SK-N-SH treated with all-trans-retinoic acid at 6 μM for 48 hours (cell line): ENCODE measurements around the gene KSR2.

Source experiments
- ESRRG ChIP-seq: fragments of 250-450 bp; sonication (Bioruptor Pico); IDR thresholded peaks from 2 replicates; pipeline ENCODE4 v1.6.1; 2021; ENCODE audit warnings: mild to moderate bottlenecking
- TCF4 ChIP-seq: fragments of 250-450 bp; sonication (Bioruptor Pico); IDR thresholded peaks from 2 replicates; pipeline ENCODE4 v1.8.0; 2021; ENCODE audit warnings: mild to moderate bottlenecking, moderate library complexity, borderline replicate concordance
- ZNF8 ChIP-seq: fragments of 450-650 bp; formaldehyde crosslinking; IDR thresholded peaks from 2 replicates; pipeline ENCODE4 v1.5.0; 2020; ENCODE audit warnings: mild to moderate bottlenecking, moderate library complexity
- TF ChIP-seq, protein P1 (sequence below): fragments of 250-450 bp; sonication (Bioruptor Pico); IDR thresholded peaks from 2 replicates; pipeline ENCODE4 v1.5.1; 2020; ENCODE audit warnings: low read depth, mild to moderate bottlenecking, moderate library complexity
- TF ChIP-seq, protein P2 (sequence below): fragments of 250-450 bp; sonication (Bioruptor Pico); IDR thresholded peaks from 2 replicates; pipeline ENCODE4 v1.5.1; 2021; ENCODE audit warnings: mild to moderate bottlenecking, moderate library complexity
- TF ChIP-seq, protein P3 (sequence below): fragments of 250-450 bp; sonication (Bioruptor Pico); IDR thresholded peaks from 2 replicates; pipeline ENCODE4 v1.8.0; 2020; ENCODE audit warnings: mild to moderate bottlenecking, moderate library complexity, borderline replicate concordance

DNA sequence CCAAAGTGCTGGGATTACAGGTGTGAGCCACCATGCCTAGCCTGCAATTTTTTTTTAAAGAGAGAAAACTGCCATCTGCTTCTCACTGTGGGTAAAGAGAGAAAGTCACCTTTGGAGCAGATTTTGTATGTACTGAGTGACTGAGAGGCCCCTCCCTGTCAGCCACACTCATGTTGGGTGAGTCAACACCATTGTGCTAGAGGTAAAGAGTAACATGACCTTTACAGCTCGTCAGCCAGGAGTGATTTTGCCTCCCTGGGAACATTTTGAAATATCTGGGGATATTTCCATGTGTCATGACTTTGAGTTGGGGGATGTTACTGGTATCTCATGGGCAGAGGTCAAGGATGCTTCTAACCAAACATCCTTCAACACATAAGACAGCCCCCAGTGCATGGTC, 115.2 kb downstream of the KSR2 start:
- TF ChIP-seq, protein P1, sequence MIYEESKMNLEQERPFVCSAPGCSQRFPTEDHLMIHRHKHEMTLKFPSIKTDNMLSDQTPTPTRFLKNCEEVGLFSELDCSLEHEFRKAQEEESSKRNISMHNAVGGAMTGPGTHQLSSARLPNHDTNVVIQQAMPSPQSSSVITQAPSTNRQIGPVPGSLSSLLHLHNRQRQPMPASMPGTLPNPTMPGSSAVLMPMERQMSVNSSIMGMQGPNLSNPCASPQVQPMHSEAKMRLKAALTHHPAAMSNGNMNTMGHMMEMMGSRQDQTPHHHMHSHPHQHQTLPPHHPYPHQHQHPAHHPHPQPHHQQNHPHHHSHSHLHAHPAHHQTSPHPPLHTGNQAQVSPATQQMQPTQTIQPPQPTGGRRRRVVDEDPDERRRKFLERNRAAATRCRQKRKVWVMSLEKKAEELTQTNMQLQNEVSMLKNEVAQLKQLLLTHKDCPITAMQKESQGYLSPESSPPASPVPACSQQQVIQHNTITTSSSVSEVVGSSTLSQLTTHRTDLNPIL (CRISPR knock-in tag): no peak
- TF ChIP-seq TCF4 (CRISPR knock-in tag) (no peak), ESRRG (CRISPR knock-in tag) (no peak), ZNF8 (CRISPR knock-in tag) (no peak)
- TF ChIP-seq, protein P2, sequence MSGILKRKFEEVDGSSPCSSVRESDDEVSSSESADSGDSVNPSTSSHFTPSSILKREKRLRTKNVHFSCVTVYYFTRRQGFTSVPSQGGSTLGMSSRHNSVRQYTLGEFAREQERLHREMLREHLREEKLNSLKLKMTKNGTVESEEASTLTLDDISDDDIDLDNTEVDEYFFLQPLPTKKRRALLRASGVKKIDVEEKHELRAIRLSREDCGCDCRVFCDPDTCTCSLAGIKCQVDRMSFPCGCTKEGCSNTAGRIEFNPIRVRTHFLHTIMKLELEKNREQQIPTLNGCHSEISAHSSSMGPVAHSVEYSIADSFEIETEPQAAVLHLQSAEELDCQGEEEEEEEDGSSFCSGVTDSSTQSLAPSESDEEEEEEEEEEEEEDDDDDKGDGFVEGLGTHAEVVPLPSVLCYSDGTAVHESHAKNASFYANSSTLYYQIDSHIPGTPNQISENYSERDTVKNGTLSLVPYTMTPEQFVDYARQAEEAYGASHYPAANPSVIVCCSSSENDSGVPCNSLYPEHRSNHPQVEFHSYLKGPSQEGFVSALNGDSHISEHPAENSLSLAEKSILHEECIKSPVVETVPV (CRISPR knock-in tag): no peak
- TF ChIP-seq, protein P3, sequence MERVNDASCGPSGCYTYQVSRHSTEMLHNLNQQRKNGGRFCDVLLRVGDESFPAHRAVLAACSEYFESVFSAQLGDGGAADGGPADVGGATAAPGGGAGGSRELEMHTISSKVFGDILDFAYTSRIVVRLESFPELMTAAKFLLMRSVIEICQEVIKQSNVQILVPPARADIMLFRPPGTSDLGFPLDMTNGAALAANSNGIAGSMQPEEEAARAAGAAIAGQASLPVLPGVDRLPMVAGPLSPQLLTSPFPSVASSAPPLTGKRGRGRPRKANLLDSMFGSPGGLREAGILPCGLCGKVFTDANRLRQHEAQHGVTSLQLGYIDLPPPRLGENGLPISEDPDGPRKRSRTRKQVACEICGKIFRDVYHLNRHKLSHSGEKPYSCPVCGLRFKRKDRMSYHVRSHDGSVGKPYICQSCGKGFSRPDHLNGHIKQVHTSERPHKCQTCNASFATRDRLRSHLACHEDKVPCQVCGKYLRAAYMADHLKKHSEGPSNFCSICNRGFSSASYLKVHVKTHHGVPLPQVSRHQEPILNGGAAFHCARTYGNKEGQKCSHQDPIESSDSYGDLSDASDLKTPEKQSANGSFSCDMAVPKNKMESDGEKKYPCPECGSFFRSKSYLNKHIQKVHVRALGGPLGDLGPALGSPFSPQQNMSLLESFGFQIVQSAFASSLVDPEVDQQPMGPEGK (CRISPR knock-in tag): no peak
